ENCODE results near the gene DSC1. TPM values are rescaled to one million over a fixed set of nuclear protein-coding genes. Genes with fewer than 3 reads are reported as not detected.

DSC1 gene
- not detected in 2 replicates for total RNA-seq (2014; rRNA removed; shearing (Covaris generic))
- not detected in 2 replicates for polyA plus RNA-seq (2015; cell fraction: cytosol; rRNA removed)
- polyA plus RNA-seq (2015; cell fraction: nucleus; rRNA removed), result not detected in 2 replicates

GRCh38 chr18:31162825-31163435, at the start of gene DSC1:
Gene DSC1 (minus strand): TSS chr18:31162856. CDS start chr18:31162594, 262 bp downstream.
- DNase-seq (ENCODE audit: low read depth, low spot score), result no peak
- in situ Hi-C loops (cut with HindIII; ENCODE audit: low pct_unique_long_range_greater_than_20kb, low sequenced_read_pairs), result no loop called here

- in situ Hi-C loops (cut with HindIII; ENCODE audit: low pct_unique_long_range_greater_than_20kb, low sequenced_read_pairs), result no loop called here
- DNase-seq (ENCODE audit: low read depth, low spot score), result no peak
These were observed 48.4 kb upstream of the DSC1 start for GRCh38 chr18:31211047-31211446.

GRCh38 chr18:31209041-31209440, 46.4 kb upstream of the DSC1 start:
- in situ Hi-C loops (cut with HindIII; ENCODE audit: low pct_unique_long_range_greater_than_20kb, low sequenced_read_pairs), result no loop called here
- DNase-seq (ENCODE audit: low read depth, low spot score), result no peak

GRCh38 chr18:31207391-31207790, 44.7 kb upstream of the DSC1 start:
- no peak for DNase-seq (ENCODE audit: low read depth, low spot score)
- in situ Hi-C loops (cut with HindIII; ENCODE audit: low pct_unique_long_range_greater_than_20kb, low sequenced_read_pairs), result no loop called here

GRCh38 chr18:31206787-31207381, 44.2 kb upstream of the DSC1 start:
- DNase-seq (ENCODE audit: low read depth, low spot score), result peak; percentile 63
- in situ Hi-C loops (cut with HindIII; ENCODE audit: low pct_unique_long_range_greater_than_20kb, low sequenced_read_pairs), result no loop called here

- no peak for DNase-seq (ENCODE audit: low read depth, low spot score)
- in situ Hi-C loops (cut with HindIII; ENCODE audit: low pct_unique_long_range_greater_than_20kb, low sequenced_read_pairs), result no loop called here
These were observed 43.4 kb upstream of the DSC1 start for GRCh38 chr18:31206071-31206470.

GRCh38 chr18:31205273-31205672, 42.6 kb upstream of the DSC1 start:
- in situ Hi-C loops (cut with HindIII; ENCODE audit: low pct_unique_long_range_greater_than_20kb, low sequenced_read_pairs), result no loop called here
- no peak for DNase-seq (ENCODE audit: low read depth, low spot score)

- DNase-seq (ENCODE audit: low read depth, low spot score), result no peak
These were observed 42.2 kb upstream of the DSC1 start for GRCh38 chr18:31204833-31205232.

GRCh38 chr18:31204166-31204565, 41.5 kb upstream of the DSC1 start:
- no peak for DNase-seq (ENCODE audit: low read depth, low spot score)
- in situ Hi-C loops (cut with HindIII; ENCODE audit: low pct_unique_long_range_greater_than_20kb, low sequenced_read_pairs), result no loop called here

More at GRCh38 chr18:31204833-31205232, 42.2 kb upstream of the DSC1 start:
- in situ Hi-C loops (cut with HindIII; ENCODE audit: low pct_unique_long_range_greater_than_20kb, low sequenced_read_pairs), result no loop called here

- in situ Hi-C loops (cut with HindIII; ENCODE audit: low pct_unique_long_range_greater_than_20kb, low sequenced_read_pairs), result no loop called here
- no peak for DNase-seq (ENCODE audit: low read depth, low spot score)
These were observed 41.1 kb upstream of the DSC1 start for GRCh38 chr18:31203794-31204148.

- in situ Hi-C loops (cut with HindIII; ENCODE audit: low pct_unique_long_range_greater_than_20kb, low sequenced_read_pairs), result no loop called here
- DNase-seq (ENCODE audit: low read depth, low spot score), result peak; percentile 6
These were observed 40.6 kb upstream of the DSC1 start for GRCh38 chr18:31203096-31203793.

- peak; percentile 73 for DNase-seq (ENCODE audit: low read depth, low spot score)
- in situ Hi-C loops (cut with HindIII; ENCODE audit: low pct_unique_long_range_greater_than_20kb, low sequenced_read_pairs), result no loop called here
These were observed 36.6 kb upstream of the DSC1 start for GRCh38 chr18:31199190-31199769.

GRCh38 chr18:31197676-31198075, 35.0 kb upstream of the DSC1 start:
- in situ Hi-C loops (cut with HindIII; ENCODE audit: low pct_unique_long_range_greater_than_20kb, low sequenced_read_pairs), result no loop called here
- no peak for DNase-seq (ENCODE audit: low read depth, low spot score)

GRCh38 chr18:31195063-31195462, 32.4 kb upstream of the DSC1 start:
- in situ Hi-C loops (cut with HindIII; ENCODE audit: low pct_unique_long_range_greater_than_20kb, low sequenced_read_pairs), result no loop called here
- no peak for DNase-seq (ENCODE audit: low read depth, low spot score)

- DNase-seq (ENCODE audit: low read depth, low spot score), result no peak
- in situ Hi-C loops (cut with HindIII; ENCODE audit: low pct_unique_long_range_greater_than_20kb, low sequenced_read_pairs), result no loop called here
These were observed 29.6 kb upstream of the DSC1 start for GRCh38 chr18:31192086-31192776.

- DNase-seq (ENCODE audit: low read depth, low spot score), result no peak
- in situ Hi-C loops (cut with HindIII; ENCODE audit: low pct_unique_long_range_greater_than_20kb, low sequenced_read_pairs), result no loop called here
These were observed 28.3 kb upstream of the DSC1 start for GRCh38 chr18:31190919-31191318.

GRCh38 chr18:31189757-31190156, 27.1 kb upstream of the DSC1 start:
- in situ Hi-C loops (cut with HindIII; ENCODE audit: low pct_unique_long_range_greater_than_20kb, low sequenced_read_pairs), result no loop called here
- no peak for DNase-seq (ENCODE audit: low read depth, low spot score)
